GM12873 (cell line): ENCODE data around the gene SETDB2.

ENCODE experiments used
- CTCF ChIP-seq: IDR thresholded peaks from 2 replicates; pipeline ENCODE4 v1.5.1; 2012; ENCODE audit warnings: low read depth, mild to moderate bottlenecking, moderate library complexity, low read length, control low read depth; ENCODE audit not compliant: insufficient read depth; ENCODE audit errors: missing control alignments

The SETDB2 gene

DNA sequence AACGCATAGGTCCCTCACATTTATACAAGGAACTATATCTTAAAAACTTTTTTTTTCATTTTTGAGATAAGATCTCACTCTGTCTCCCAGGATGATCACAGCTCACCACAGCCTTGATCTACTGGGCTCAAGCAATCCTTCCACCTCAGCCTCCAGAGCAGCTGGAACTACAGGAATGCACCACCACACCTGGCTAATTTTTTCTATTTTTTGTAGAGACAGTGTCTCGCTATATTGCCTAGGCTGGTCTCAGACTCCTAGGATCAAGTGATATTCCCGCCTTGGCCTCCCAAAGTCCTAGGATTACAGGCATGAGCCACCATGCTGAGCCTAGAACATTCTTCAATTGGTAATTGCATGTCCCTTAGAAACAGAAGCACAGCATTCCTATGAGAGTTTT, 99.6 kb downstream of the SETDB2 start:
- TF ChIP-seq CTCF = no peak
